Activated CD4-positive, alpha-beta memory T cell treated with anti-CD3 and anti-CD28 coated beads, Interleukin-2, amount 10 ng/mL, durations not matched to agents 7 days and 5 days (primary cell): ENCODE results near the gene RFWD3. TPM values are rescaled to one million over a fixed set of nuclear protein-coding genes. Genes with fewer than 3 reads are reported as not detected.

ENCODE experiments used
- CTCF ChIA-PET: fragments of 350-600 bp; sonication (Branson Sonifier 250); formaldehyde crosslinking; loops from one replicate; lab custom pipeline; 2021; ENCODE audit warnings: antibody characterized with exemption, inconsistent platforms; lab: Charles Lee
- POLR2A ChIA-PET: fragments of 350-600 bp; sonication (Branson Sonifier 250); formaldehyde crosslinking; loops from one replicate; lab custom pipeline; 2021; ENCODE audit warnings: antibody characterized with exemption; lab: Charles Lee
- DNase-seq: peaks from one replicate; pipeline ENCODE4 v3.0.0-alpha.2; 2020
- H3K27ac Mint-ChIP-seq: one replicate; pipeline ENCODE4 v1.8.0; 2021; ENCODE audit warnings: mild to moderate bottlenecking, mixed read lengths
- H3K27me3 Mint-ChIP-seq: one replicate; pipeline ENCODE4 v1.8.0; 2021; ENCODE audit warnings: mixed read lengths
- H3K36me3 Mint-ChIP-seq: one replicate; pipeline ENCODE4 v1.8.0; 2021; ENCODE audit warnings: low read depth, mixed read lengths
- H3K4me1 Mint-ChIP-seq: one replicate; pipeline ENCODE4 v1.8.0; 2021; ENCODE audit warnings: mixed read lengths
- H3K4me3 Mint-ChIP-seq: one replicate; pipeline ENCODE4 v1.8.0; 2021; ENCODE audit warnings: mild to moderate bottlenecking, mixed read lengths
- H3K9me3 Mint-ChIP-seq: one replicate; pipeline ENCODE4 v1.8.0; 2021; ENCODE audit warnings: mixed read lengths
- total RNA-seq, 2 experiments: library from RNA; stranded (reverse); gene quantifications; one replicate each; pipeline ENCODE4 v1.2.3, GENCODE V29; 2021

Gene RFWD3
- total RNA-seq, 2 experiments from 2014 or later: 99.5 to 107 TPM

GRCh38 chr16:74574146-74574545, 92.5 kb downstream of the RFWD3 start:
- H3K4me3 Mint-ChIP-seq: no peak overlapping the region
- POLR2A ChIA-PET: interaction anchor here (1.0 to 1.4 kb wide), 2 partner anchors 11 to 27 kb away, joined by 3 to 4 read pairs; no protein-coding TSS in a partner anchor
- no peaks in the 10 kb centered on the region for H3K27me3 Mint-ChIP-seq
- H3K9me3 Mint-ChIP-seq: no peaks in the 10 kb centered on the region
- CTCF ChIA-PET: interaction anchor here (0.9 kb wide), 1 partner anchor 27 kb away, joined by 3 read pairs; no protein-coding TSS in a partner anchor
- no peak for DNase-seq
- peaks cover 12% of the 10 kb centered on the region for H3K36me3 Mint-ChIP-seq
- no peak overlapping the region for H3K27ac Mint-ChIP-seq
- peaks cover 37% of the 10 kb centered on the region for H3K4me1 Mint-ChIP-seq

- Mint-ChIP-seq H3K27me3 (no peaks in the 10 kb centered on the region), H3K27ac (no peak overlapping the region), H3K9me3 (no peaks in the 10 kb centered on the region), H3K4me1 (peaks cover 37% of the 10 kb centered on the region), H3K4me3 (no peak overlapping the region), H3K36me3 (peaks cover 12% of the 10 kb centered on the region)
- ChIA-PET CTCF (interaction anchor here (0.9 kb wide), 1 partner anchor 28 kb away, joined by 3 read pairs; no protein-coding TSS in a partner anchor), POLR2A (interaction anchor here (1.0 to 1.4 kb wide), 2 partner anchors 11 to 27 kb away, joined by 3 to 4 read pairs; no protein-coding TSS in a partner anchor)
- no peak for DNase-seq
Observed at GRCh38 chr16:74573622-74574021, 93.1 kb downstream of the RFWD3 start.

Other genes with a start within 250 kb of the RFWD3 start
- gene CLEC18B, start 245.4 kb downstream of the RFWD3 start, total RNA-seq: under 1 TPM in 1 of 2 experiments, not detected in 1; 0.48 TPM
- gene GLG1, start 59.8 kb downstream of the RFWD3 start, total RNA-seq: 100 to 1,000 TPM; 130 to 132 TPM
- 10 to 100 TPM; 42.8 to 45.2 TPM for gene MLKL, start 34.0 kb upstream of the RFWD3 start, total RNA-seq
- 1 to 10 TPM in 1 of 2 experiments, under 1 TPM in 1; 0.50 to 1.1 TPM for gene FA2H, start 107.9 kb upstream of the RFWD3 start, total RNA-seq